Nephron (organoid): ENCODE data around the gene PARL.

Experiments used
- H3K27ac Mint-ChIP-seq, 3 experiments: 2 replicates each; pipeline ENCODE4 v1.8.0; 2020; ENCODE audit warnings: mixed read lengths in 3 of 3, mild to moderate bottlenecking in 2 of 3, moderate library complexity in 1 of 3
- H3K27me3 Mint-ChIP-seq: 2 replicates; pipeline ENCODE4 v1.8.0; 2021; ENCODE audit warnings: low read depth, mild to moderate bottlenecking, moderate library complexity, mixed read lengths
- H3K36me3 Mint-ChIP-seq: 2 replicates; pipeline ENCODE4 v1.8.0; 2020; ENCODE audit warnings: low read depth, mixed read lengths
- H3K4me1 Mint-ChIP-seq: 2 replicates; pipeline ENCODE4 v1.8.0; 2020; ENCODE audit warnings: mixed read lengths
- H3K4me3 Mint-ChIP-seq, 3 experiments: 2 replicates each; pipeline ENCODE4 v1.8.0; 2020; ENCODE audit warnings: mild to moderate bottlenecking in 3 of 3, mixed read lengths in 3 of 3, moderate library complexity in 2 of 3
- H3K9me3 Mint-ChIP-seq: 2 replicates; pipeline ENCODE4 v1.8.0; 2020; ENCODE audit warnings: mixed read lengths
- TF ChIP-seq, protein P1 (sequence below), 3 experiments: fragments of 200-600 bp; sonication (generic); IDR thresholded peaks; one replicate each; pipeline ENCODE4 v1.5.0; 2021; ENCODE audit warnings: antibody characterized with exemption in 3 of 3; ENCODE audit not compliant: unreplicated experiment in 3 of 3

PARL gene

DNA sequence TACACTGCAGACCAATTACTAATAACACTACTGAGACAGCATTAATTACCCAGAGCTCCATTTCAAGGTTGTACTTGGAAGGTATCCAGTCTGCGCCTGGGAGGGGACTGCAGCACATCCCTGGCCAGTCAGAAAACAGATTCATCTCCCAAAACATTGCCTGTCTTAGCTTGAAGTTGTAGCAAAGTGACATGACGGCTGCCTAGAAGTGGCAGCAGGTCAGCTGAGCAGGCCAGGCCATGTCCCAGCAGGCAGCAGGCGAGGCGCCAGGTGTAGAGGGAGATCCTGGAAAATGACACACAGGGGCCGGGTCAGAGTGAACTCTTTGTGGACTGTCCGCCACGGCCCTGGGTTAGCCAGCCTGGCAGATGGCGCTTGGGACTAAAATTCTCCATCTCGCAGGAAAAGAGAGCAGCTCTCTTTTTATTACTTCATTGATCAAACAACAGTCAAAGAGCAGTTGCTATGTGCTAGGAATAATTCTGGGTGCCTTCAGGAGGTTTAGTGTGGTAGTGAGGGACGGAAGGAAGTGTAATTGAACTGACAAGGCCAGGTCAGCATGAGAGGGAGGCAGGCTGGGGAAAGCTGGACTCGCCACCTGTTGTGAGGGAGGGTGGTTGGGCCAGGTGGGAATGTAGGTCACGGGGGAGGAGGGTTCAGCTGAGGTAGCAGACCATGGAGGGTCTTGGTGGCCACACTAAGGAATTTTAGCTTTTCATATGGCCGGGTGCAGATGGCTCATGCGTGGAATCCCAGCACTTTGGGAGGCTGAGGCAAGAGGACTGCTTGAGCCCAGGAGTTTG is 58.0 kb downstream of the PARL start:
- peaks cover 24% of the 10 kb centered on the region for H3K4me1 Mint-ChIP-seq
- H3K27ac Mint-ChIP-seq = peak overlapping the region in 1 of 3 experiments; percentile 46
- H3K9me3 Mint-ChIP-seq = no peaks in the 10 kb centered on the region
- TF ChIP-seq, protein P1, sequence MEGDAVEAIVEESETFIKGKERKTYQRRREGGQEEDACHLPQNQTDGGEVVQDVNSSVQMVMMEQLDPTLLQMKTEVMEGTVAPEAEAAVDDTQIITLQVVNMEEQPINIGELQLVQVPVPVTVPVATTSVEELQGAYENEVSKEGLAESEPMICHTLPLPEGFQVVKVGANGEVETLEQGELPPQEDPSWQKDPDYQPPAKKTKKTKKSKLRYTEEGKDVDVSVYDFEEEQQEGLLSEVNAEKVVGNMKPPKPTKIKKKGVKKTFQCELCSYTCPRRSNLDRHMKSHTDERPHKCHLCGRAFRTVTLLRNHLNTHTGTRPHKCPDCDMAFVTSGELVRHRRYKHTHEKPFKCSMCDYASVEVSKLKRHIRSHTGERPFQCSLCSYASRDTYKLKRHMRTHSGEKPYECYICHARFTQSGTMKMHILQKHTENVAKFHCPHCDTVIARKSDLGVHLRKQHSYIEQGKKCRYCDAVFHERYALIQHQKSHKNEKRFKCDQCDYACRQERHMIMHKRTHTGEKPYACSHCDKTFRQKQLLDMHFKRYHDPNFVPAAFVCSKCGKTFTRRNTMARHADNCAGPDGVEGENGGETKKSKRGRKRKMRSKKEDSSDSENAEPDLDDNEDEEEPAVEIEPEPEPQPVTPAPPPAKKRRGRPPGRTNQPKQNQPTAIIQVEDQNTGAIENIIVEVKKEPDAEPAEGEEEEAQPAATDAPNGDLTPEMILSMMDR (IDR thresholded peaks at IDR 0.05; ENCODE audit: unreplicated experiment in 3 of 3) = no peak
- peak overlapping the region; percentile 77 to 85 (median 84) for H3K4me3 Mint-ChIP-seq
- H3K27me3 Mint-ChIP-seq = peaks cover 14% of the 10 kb centered on the region
- H3K36me3 Mint-ChIP-seq = peaks cover 30% of the 10 kb centered on the region

DNA sequence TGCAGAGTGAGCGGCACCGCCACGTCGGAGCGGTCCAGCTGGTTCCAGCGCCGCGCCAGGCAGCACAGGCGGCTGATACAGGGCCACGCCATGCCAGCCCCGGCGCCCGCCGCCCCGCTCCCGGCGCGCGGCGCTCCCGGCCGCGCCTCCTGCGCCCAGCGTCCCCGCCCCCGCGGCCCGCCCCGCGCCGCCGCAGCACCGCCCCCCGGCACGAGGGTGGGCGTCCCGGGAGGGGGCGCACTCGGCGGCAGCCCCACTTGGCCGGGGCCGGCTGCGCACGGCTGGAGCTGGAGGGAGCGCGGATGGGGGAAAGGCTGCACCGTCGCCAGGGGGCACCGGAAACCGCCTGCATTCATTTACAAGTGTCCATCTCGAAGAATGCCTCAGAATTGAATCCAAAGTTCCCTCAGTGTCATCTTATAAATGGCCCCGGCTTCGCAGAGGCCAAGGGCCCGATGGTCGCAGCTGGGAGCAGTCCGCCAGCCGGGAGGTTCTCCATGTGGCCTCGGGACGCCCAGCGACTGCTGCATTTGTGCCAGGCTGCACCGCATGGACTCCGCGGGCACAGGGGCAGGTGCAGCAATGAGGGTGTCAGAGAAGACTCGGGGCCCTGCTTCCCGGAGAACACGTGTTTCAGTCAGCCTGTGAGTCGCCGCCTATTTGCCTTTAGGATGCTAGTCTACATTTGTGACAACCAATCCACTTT is 59.1 kb downstream of the PARL start, which contains the start of gene MAP6D1:
MAP6D1 (minus strand) TSS at position 122 of the 706 bp plus-strand sequence; CDS start at position 92, 30 bp downstream.
- H3K4me3 Mint-ChIP-seq = peak within 1 kb of the TSS; percentile 80 to 89 (median 84)
- H3K36me3 Mint-ChIP-seq = peaks cover 27% of the 10 kb centered on the region
- TF ChIP-seq, protein P1 (IDR thresholded peaks at IDR 0.05; ENCODE audit: unreplicated experiment in 3 of 3) = peak; percentile 35 to 38 (median 37)
- H3K27ac Mint-ChIP-seq = peak within 1 kb of the TSS in 1 of 3 experiments; percentile 46
- peaks cover 24% of the 10 kb centered on the region for H3K4me1 Mint-ChIP-seq
- peaks cover 14% of the 10 kb centered on the region for H3K27me3 Mint-ChIP-seq
- no peaks in the 10 kb centered on the region for H3K9me3 Mint-ChIP-seq

DNA sequence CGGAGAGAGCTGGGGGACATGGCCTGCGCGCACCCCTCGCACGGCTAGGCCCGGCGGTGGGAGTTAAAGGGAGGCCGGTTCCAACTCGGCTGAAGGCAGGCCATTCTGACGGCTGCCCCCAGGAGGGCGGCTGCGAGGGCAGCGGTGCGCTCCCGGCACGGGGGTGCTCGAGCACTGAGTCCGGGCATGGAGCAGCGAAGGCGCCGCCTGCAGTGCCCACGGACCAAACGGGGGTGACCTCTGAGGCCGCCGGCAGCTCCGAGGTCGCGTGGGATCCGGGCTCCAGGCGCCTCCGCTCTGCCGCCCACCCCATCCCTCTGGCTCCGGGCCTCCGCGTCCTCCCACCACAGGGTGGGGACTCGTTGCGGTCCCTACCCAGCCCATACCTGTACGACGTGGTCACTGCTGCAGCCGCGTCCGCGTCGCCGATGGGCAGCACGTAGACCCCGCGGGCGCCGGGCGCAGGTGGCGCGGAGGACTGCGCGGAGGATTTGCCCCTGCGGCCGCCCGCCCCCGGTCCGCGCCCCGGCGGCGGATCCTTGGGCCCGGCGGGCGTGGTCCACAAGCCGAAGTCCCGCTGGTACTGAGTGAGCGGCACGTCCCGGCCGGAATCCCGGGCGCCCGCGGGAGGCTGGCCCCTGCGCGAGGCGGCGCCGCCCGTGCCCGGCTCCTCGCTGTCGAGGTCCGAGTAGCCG is 59.8 kb downstream of the PARL start:
- peaks cover 14% of the 10 kb centered on the region for H3K27me3 Mint-ChIP-seq
- H3K36me3 Mint-ChIP-seq = peaks cover 22% of the 10 kb centered on the region
- no peak overlapping the region for H3K27ac Mint-ChIP-seq
- H3K4me1 Mint-ChIP-seq = peaks cover 24% of the 10 kb centered on the region
- TF ChIP-seq, protein P1 (IDR thresholded peaks at IDR 0.05; ENCODE audit: unreplicated experiment in 3 of 3) = no peak
- no peaks in the 10 kb centered on the region for H3K9me3 Mint-ChIP-seq
- H3K4me3 Mint-ChIP-seq = peak overlapping the region; percentile 80 to 89 (median 83)

DNA sequence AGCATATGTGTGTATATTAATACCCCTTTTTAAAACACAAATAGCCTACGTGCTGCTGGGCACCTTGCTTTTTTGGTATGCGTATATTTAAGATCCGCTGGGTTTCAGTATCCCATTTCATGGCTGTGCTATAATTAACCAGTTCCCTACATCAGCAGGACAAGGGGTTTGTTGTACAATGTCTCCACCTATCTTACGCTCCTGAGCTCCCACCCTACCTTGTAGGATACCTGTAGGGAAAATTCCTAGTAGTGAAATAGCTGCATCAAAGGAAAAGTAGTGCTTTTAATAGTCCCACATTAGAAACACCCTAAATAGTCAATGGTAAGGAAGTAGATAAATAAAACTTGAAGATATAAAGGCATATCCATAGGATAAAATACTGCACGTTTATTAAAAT is 60.7 kb downstream of the PARL start:
- Mint-ChIP-seq H3K27me3 (peaks cover 14% of the 10 kb centered on the region), H3K4me3 (peak overlapping the region; percentile 80 to 89 (median 83)), H3K27ac (peak overlapping the region in 1 of 3 experiments; percentile 3), H3K4me1 (peaks cover 24% of the 10 kb centered on the region), H3K9me3 (no peaks in the 10 kb centered on the region), H3K36me3 (peaks cover 15% of the 10 kb centered on the region)
- TF ChIP-seq, protein P1 (IDR thresholded peaks at IDR 0.05; ENCODE audit: unreplicated experiment in 3 of 3) = no peak

DNA sequence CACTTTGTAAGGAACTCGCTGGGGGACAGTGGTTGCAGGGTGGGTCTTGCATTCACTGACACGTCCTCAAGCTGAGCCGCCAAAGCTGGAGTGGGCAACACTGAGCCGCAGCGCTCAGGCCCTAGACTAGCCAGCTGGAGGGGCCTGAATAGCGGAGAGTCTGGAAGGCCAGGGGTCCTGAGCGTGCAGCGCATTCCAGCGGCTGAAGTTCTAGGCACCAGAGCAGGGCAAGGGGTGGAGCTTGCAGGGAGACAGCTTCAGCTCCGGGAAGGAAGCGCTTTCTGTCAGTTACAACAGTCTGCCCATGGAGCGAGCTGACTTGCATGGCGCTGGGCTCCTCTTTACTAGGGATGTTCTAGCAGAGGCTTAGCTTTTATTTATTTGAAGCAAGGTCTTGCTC is 62.0 kb downstream of the PARL start:
- H3K9me3 Mint-ChIP-seq = no peaks in the 10 kb centered on the region
- peaks cover 5% of the 10 kb centered on the region for H3K36me3 Mint-ChIP-seq
- peaks cover 14% of the 10 kb centered on the region for H3K27me3 Mint-ChIP-seq
- peak overlapping the region; percentile 65 to 76 (median 70) for H3K4me3 Mint-ChIP-seq
- peak overlapping the region in 1 of 3 experiments; percentile 64 for H3K27ac Mint-ChIP-seq
- TF ChIP-seq, protein P1 (IDR thresholded peaks at IDR 0.05; ENCODE audit: unreplicated experiment in 3 of 3) = no peak
- peaks cover 24% of the 10 kb centered on the region for H3K4me1 Mint-ChIP-seq
